Measurements from ENCODE around the gene PSD2. TPM values are rescaled to one million over a fixed set of nuclear protein-coding genes. Genes with fewer than 3 reads are reported as not detected.
A peak's percentile ranks its signal among the peaks of the same experiment; 100 is the strongest.

Gene PSD2
- total RNA-seq, 6 experiments from 2014 or later: 0.04 to 0.07 (median 0.07) TPM; not detected in 3

- H3K4me3 ChIP-seq: no peak overlapping the region
- DNase-seq (peak in 1 of 3 donors; percentile 34), ATAC-seq (peak in 1 of 4 donors; percentile 11)
- H3K27ac ChIP-seq: no peak overlapping the region
- no peaks in the 10 kb centered on the region for H3K27me3 ChIP-seq
- WGBS (ENCODE audit: insufficient coverage, low coverage, low lambda C conversion rate, missing lambda C conversion rate): 84% methylated on average over 3 of the region's 12 CpGs
- no peaks in the 10 kb centered on the region for H3K9me3 ChIP-seq
- no peaks in the 10 kb centered on the region for H3K36me3 ChIP-seq
- no peak for TF ChIP-seq CTCF (IDR thresholded peaks at IDR 0.05)
- TF ChIP-seq POLR2A (IDR thresholded peaks at IDR 0.05): no peak
- no peaks in the 10 kb centered on the region for H3K4me1 ChIP-seq
- intact Hi-C loops (cut with DNase I): loop anchor here in 1 of 2 donors (5.0 kb wide), 1 partner anchor 46 kb away; no protein-coding TSS in a partner anchor
Observed at GRCh38 chr5:139838381-139839197, 43.0 kb downstream of the PSD2 start.

- TF ChIP-seq POLR2A (IDR thresholded peaks at IDR 0.05) (no peak), CTCF (IDR thresholded peaks at IDR 0.05) (no peak)
- intact Hi-C loops (cut with DNase I): loop anchor here in 1 of 2 donors (5.0 kb wide), 1 partner anchor 47 kb away; no protein-coding TSS in a partner anchor
- H3K36me3 ChIP-seq: no peaks in the 10 kb centered on the region
- H3K4me1 ChIP-seq: no peaks in the 10 kb centered on the region
- ATAC-seq (no peak), DNase-seq (peak in 1 of 3 donors; percentile 40)
- H3K27me3 ChIP-seq: no peaks in the 10 kb centered on the region
- no peaks in the 10 kb centered on the region for H3K9me3 ChIP-seq
- WGBS (ENCODE audit: insufficient coverage, low coverage, low lambda C conversion rate, missing lambda C conversion rate): 84% methylated on average over 7 of the region's 16 CpGs
- no peak overlapping the region for H3K27ac ChIP-seq
- H3K4me3 ChIP-seq: no peak overlapping the region
Observed at GRCh38 chr5:139839232-139839815, 43.7 kb downstream of the PSD2 start.

GRCh38 chr5:139839918-139840317, 44.3 kb downstream of the PSD2 start:
- Histone ChIP-seq H3K9me3 (no peaks in the 10 kb centered on the region), H3K36me3 (no peaks in the 10 kb centered on the region), H3K27me3 (no peaks in the 10 kb centered on the region), H3K4me3 (no peak overlapping the region), H3K27ac (no peak overlapping the region), H3K4me1 (no peaks in the 10 kb centered on the region)
- intact Hi-C loops (cut with DNase I): loop anchor here in 1 of 2 donors (5.0 kb wide), 1 partner anchor 48 kb away; no protein-coding TSS in a partner anchor
- no peak for TF ChIP-seq CTCF (IDR thresholded peaks at IDR 0.05)
- no peak for TF ChIP-seq POLR2A (IDR thresholded peaks at IDR 0.05)
- ATAC-seq: no peak
- WGBS (ENCODE audit: insufficient coverage, low coverage, low lambda C conversion rate, missing lambda C conversion rate): 76% methylated on average over 3 of the region's 8 CpGs
- DNase-seq: peak in 1 of 3 donors; percentile 39

GRCh38 chr5:139841549-139841948, 45.9 kb downstream of the PSD2 start:
- ATAC-seq: no peak
- Histone ChIP-seq H3K4me3 (no peak overlapping the region), H3K4me1 (no peaks in the 10 kb centered on the region), H3K36me3 (no peaks in the 10 kb centered on the region), H3K9me3 (no peaks in the 10 kb centered on the region), H3K27me3 (no peaks in the 10 kb centered on the region), H3K27ac (no peak overlapping the region)
- no peak for TF ChIP-seq CTCF (IDR thresholded peaks at IDR 0.05)
- TF ChIP-seq POLR2A (IDR thresholded peaks at IDR 0.05): no peak
- WGBS (ENCODE audit: insufficient coverage, low coverage, low lambda C conversion rate, missing lambda C conversion rate): 60% methylated on average over 4 of the region's 4 CpGs
- DNase-seq: no peak
- intact Hi-C loops (cut with DNase I): no loop called here

Measured in right lobe of liver (tissue), 6 donors.